ENCODE data around the gene NCSTN.
A peak's percentile ranks its signal among the peaks of the same experiment; 100 is the strongest.
"Not testable (repeated sequence)": the region's sequence is repeated elsewhere in the genome, so short reads cannot be mapped to it uniquely, and the experiment has no call there.

NCSTN gene

DNA sequence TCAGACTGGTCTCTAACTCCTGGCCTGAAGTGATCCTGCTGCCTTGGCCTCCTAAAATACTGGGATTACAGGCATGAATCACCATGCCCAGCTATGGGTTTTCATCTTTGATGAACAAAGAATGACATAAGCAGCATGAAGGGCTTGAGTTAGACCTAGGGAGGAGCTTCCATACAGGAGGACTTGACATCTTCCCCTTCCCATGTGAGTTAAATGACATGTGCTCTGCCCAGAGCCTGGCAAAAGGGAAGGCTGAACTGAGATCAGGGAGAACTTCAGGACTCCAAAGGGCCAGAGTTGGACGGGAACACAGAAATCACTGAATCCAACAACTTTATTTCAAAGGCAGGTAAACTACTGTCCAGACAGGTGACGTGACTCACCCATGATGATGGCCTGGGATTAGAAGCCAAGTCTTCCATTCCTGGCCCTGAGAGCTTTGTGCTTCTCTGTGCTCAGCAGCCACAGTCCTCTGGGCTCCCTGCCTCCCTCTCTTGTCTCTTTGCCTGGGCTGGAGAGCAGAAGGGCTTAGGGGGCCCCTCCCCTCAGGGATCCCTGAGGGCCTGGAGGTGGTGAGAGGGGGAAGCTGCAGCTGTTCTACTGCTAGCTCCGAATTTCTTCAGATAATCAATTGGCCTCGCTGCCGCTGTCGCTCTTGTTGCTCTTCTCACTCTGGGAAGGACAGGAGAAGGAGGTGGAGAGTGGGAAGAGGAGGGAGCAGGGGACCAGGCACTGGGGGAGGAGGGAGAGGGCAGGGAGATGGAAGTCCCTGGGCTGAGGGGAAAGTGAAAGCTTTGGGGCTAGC, 31.3 kb downstream of the NCSTN start:
- DNase-seq (ENCODE audit: extremely low read depth, low read depth): no peak
- TF ChIP-seq, protein P1, sequence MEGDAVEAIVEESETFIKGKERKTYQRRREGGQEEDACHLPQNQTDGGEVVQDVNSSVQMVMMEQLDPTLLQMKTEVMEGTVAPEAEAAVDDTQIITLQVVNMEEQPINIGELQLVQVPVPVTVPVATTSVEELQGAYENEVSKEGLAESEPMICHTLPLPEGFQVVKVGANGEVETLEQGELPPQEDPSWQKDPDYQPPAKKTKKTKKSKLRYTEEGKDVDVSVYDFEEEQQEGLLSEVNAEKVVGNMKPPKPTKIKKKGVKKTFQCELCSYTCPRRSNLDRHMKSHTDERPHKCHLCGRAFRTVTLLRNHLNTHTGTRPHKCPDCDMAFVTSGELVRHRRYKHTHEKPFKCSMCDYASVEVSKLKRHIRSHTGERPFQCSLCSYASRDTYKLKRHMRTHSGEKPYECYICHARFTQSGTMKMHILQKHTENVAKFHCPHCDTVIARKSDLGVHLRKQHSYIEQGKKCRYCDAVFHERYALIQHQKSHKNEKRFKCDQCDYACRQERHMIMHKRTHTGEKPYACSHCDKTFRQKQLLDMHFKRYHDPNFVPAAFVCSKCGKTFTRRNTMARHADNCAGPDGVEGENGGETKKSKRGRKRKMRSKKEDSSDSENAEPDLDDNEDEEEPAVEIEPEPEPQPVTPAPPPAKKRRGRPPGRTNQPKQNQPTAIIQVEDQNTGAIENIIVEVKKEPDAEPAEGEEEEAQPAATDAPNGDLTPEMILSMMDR (IDR thresholded peaks at IDR 0.05; ENCODE audit: low read depth, low read length, missing control alignments): no peak
- no peak overlapping the region for H3K4me3 ChIP-seq (replicated peaks; ENCODE audit: low read depth, low read length)

DNA sequence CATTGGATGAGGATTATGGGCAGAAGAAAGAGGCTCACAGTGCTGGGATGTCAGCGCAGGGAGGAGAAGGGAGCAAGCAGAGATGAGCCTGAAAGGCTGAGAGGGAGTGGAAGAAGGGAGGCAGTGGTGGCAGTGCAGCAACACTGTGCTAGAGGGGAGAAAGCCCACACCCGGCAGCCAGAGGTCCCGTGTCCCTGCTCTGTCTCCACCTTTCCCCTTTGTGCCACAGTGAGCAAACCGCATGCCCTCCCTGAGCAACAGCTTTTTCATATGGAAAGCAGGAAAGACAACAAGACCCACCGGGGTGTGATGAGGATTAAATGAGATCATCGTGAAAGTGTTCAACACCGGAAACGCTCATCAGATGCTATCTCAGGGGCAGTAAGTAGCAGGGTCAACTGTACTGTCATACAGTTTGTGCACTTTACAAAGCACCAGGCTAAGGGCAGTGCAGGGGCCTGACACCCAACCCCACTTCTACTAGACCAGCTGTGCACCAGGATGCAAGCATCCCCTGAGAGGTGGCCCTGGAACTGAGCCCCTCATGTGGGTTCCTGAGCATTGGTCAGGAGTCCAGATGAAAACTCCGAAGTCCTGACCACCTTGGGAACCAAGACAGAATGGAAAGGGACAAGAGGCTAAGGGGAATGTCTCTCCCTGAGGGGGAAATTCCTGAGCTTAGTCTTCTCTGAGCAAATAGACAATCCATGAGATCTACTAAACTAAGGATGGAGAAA, 32.8 kb downstream of the NCSTN start:
- TF ChIP-seq, protein P1 (IDR thresholded peaks at IDR 0.05; ENCODE audit: low read depth, low read length, missing control alignments): no peak
- no peak overlapping the region for H3K4me3 ChIP-seq (replicated peaks; ENCODE audit: low read depth, low read length)
- DNase-seq (ENCODE audit: extremely low read depth, low read depth): no peak

DNA sequence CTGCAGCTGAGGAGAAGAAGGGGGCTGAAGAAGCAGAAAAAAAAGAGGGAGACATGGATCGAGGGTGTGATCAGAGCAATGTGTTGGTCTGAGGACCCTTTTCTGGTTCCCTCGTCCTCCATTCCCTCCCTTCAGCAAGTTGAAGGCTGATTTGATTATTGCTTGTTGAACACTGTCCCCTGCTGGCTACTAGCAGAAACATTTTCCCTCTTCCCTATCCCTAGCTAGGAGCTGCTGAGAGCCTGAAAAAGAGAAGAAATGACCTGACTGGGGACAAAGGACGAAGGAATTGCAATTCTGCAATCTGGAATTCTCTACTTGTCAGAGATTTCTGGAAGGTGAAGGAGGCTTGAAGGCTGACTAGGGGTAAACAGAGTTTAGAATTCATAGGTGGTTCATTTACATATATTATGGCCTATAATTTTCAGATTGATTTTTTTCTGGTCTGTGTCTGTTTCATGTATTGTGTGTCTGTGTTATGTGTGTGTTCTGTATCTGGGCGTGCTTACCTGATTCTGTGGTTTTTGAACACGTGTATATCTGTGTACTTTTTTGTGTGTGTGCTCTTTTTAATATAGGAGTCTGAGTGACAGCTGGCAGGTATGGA, 33.4 kb downstream of the NCSTN start:
- TF ChIP-seq, protein P1 (IDR thresholded peaks at IDR 0.05; ENCODE audit: low read depth, low read length, missing control alignments): peak; percentile 90
- peak; percentile 39 for DNase-seq (ENCODE audit: extremely low read depth, low read depth)
- no peak overlapping the region for H3K4me3 ChIP-seq (replicated peaks; ENCODE audit: low read depth, low read length)

DNA sequence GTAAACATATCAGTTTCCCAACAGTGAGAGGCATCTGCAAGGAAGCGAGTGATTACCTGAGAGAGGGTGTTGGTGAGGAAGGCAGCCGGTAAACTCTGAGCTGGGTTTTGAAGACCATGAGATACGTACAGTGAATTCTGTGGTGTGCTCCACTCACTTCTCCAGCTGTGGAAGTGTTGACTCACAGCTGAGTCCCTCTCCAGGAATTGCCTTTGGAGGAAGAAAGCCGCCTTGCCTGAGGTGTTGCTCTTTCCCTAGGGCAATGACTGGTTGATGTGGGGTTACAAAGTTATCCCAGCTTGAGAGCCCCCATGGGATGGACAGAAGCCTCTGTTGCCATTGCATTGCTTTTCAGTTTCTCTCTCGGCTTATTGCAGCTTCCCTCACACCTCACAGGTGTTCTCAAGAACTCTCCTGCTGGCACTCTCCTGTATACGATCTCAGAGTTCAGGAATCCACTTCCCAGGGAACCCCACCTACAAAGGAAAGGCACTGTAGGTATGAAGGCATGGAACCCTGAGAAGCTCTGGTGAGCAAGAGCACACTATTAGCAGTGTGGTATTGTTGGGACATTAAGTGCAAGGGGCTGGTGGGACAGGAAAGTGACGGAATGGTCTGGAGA, 34.5 kb downstream of the NCSTN start:
- TF ChIP-seq, protein P1 (IDR thresholded peaks at IDR 0.05; ENCODE audit: low read depth, low read length, missing control alignments): no peak
- DNase-seq (ENCODE audit: extremely low read depth, low read depth): no peak
- no peak overlapping the region for H3K4me3 ChIP-seq (replicated peaks; ENCODE audit: low read depth, low read length)

DNA sequence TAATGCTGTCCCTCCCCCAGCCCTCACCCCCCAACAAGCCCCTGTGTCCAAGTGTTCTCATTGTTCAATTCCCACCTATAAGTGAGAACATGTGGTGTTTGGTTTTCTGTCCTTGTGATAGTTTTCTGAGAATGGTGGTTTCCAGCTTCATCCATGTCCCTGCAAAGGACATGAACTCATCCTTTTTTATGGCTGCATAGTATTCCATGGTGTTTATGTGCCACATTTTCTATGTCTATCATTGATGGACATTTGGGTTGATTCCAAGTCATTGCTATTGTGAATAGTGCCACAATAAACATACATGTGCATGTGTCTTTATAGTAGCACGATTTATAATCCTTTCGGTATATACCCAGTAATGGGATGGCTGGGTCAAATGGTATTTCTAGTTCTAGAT, 41.6 kb downstream of the NCSTN start:
- not testable (repeated sequence) for DNase-seq (ENCODE audit: extremely low read depth, low read depth); H3K4me3 ChIP-seq (replicated peaks; ENCODE audit: low read depth, low read length)

DNA sequence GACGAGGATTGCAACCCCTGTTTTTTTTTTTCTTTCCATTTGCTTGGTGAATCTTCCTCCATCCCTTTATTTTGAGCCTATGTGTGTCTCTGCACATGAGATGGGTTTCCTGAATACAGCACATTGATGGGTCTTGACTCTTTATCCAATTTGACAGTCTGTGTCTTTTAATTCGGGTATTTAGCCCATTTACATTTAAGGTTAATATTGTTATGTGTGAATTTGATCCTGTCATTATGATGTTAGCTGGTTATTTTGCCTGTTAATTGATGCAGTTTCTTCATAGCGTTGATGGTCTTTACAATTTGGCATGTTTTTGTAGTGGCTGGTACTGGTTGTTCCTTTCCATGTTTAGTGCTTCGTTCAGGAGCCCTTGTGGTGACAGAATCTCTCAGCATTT, 45.2 kb downstream of the NCSTN start:
- not testable (repeated sequence) for DNase-seq (ENCODE audit: extremely low read depth, low read depth)

DNA sequence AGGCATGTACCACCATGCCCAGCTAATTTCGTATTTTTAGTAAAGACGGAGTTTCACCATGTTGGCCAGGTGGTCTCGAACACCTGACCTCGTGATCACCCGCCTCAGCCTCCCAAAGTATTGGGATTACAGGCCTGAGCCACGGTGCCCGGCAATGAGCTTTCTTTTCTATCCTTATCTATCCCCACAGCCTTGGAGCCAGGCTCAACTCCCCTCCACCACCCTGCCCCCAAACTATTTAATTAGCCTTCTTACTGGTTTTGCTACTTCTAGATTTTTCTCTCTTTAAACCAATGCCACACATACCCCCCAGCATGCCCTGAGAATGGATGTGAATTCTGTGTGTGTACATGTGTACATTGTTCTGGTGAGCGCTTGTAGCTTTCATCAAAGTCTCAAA, 51.5 kb downstream of the NCSTN start:
- TF ChIP-seq, protein P1 (IDR thresholded peaks at IDR 0.05; ENCODE audit: low read depth, low read length, missing control alignments): no peak
- no peak overlapping the region for H3K4me3 ChIP-seq (replicated peaks; ENCODE audit: low read depth, low read length)
- no peak for DNase-seq (ENCODE audit: extremely low read depth, low read depth)

More for the DNA sequence above, 45.2 kb downstream of the NCSTN start:
- H3K4me3 ChIP-seq (replicated peaks; ENCODE audit: low read depth, low read length): not testable (repeated sequence)
